GM12801 (cell line): ENCODE data around the gene RXRG.

ENCODE experiments used
- TF ChIP-seq, protein P1 (sequence below): IDR thresholded peaks from one replicate; pipeline ENCODE4 v1.5.1; 2011; ENCODE audit warnings: control low read depth; ENCODE audit not compliant: insufficient read length; ENCODE audit errors: extremely low read depth

RXRG gene

DNA sequence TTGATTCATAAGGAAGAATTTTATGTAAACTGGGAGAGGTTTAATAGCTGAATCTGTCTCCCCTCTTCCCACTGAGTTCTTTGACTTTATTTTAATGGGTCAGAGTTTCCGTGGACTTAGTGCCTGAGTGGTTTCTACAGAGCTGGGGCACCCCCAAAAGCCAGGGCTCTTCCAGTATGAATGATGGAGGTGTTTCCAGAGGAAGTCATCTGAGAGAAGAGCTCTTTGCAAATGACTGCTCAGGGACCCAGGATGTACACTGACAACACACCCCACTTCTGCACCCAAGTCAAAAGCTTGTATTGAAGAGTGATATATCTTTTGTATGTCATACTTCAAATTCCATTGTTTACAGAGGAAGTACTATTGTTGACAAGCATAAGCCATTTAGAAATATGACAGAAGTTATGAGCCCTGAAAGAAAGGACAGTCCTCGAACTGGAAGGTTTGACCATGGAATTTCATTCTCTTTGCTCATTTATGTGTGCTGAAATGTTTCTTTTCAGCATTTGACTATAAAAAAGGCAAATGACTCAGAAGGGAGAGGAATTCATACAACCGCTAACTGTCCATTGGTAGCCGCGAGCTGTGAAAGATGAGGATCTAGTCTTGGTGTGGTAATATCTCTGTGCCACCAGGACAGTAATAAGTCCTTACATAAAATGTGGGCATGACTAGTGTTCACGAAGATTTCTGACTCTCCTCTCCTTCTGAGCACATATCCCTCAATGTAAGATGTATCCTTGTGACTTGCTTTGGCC is 63.0 kb downstream of the RXRG start:
- TF ChIP-seq, protein P1, sequence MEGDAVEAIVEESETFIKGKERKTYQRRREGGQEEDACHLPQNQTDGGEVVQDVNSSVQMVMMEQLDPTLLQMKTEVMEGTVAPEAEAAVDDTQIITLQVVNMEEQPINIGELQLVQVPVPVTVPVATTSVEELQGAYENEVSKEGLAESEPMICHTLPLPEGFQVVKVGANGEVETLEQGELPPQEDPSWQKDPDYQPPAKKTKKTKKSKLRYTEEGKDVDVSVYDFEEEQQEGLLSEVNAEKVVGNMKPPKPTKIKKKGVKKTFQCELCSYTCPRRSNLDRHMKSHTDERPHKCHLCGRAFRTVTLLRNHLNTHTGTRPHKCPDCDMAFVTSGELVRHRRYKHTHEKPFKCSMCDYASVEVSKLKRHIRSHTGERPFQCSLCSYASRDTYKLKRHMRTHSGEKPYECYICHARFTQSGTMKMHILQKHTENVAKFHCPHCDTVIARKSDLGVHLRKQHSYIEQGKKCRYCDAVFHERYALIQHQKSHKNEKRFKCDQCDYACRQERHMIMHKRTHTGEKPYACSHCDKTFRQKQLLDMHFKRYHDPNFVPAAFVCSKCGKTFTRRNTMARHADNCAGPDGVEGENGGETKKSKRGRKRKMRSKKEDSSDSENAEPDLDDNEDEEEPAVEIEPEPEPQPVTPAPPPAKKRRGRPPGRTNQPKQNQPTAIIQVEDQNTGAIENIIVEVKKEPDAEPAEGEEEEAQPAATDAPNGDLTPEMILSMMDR, result no peak

DNA sequence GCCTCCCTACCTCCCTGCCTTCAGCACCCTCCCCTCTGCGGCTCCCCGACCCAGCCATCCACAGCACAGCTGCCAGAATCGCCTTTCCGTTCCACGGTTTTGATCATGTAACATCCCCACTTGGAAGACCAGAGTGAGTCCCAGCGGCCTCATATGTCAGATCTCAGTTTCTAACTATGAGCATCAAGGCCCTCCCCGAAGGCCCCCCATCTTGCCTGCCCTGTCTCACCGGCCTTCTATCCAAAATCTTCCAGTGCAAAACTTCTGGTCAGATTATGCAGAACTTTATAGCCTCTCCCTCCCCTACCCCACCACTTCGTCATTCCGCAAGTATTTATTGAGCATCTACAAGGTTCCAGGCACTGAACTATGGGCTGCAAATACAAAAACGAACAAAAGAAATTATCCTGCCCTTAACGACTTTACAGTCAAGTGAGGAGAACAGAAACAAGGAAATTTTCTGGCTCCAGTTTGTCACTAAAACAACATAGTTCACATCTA is 68.1 kb downstream of the RXRG start:
- TF ChIP-seq, protein P1, result no peak

DNA sequence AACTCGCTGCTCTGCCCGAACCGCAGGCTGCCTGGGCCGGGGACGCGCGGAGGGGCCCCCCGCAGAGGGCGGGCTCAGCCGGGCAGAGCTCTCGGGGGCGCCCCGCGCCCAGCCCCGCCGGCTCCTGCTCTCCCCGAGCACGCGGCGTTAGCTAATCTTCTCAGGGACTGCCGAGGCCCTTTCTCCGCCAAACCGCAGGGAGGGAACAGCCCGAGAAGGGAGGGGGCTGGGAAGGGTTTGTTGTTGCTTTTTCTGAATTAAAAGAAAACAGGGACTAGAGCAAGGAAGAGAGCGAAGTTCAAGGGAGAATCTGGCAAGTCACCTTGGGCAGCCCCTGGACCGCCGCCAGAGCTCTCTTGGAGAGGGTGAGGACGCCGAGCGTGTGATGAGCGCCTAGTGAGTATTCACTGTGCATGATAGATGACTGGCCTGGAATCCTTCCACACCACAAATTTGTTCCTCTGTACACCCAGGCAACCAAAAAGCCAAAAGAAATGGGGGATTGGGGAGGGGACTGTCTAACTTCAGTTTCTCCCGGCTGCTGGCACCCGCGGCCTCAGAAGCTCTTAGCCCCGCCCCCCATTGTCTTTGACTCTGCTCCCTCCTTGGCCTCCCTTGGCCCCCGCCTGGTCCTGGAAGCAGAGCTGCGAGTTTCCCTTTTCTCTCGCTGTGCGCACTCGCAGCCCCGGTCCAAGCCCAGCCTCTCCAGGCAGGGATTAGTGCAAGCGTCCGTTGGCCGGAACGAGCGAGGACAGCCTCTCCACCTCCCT is 68.7 kb downstream of the RXRG start:
- TF ChIP-seq, protein P1, result no peak

DNA sequence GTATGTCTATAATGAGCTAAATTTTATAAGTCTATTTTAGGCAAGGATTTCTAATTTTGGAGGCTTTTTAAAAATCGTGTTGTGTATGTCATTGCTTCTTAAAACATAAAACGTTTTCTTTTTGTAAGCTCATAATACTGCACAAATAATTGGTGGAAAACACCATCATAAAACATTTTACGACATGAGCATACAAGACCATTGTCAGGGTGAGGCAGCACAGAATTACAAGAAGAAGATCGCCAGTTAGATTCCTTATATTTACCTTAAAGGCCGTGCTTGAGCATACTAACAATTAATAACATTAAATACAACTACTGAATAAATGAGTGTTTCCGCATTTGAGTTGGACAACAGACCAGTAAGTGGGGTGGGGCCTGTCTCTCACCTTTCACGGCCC is 69.3 kb downstream of the RXRG start:
- TF ChIP-seq, protein P1, result no peak

DNA sequence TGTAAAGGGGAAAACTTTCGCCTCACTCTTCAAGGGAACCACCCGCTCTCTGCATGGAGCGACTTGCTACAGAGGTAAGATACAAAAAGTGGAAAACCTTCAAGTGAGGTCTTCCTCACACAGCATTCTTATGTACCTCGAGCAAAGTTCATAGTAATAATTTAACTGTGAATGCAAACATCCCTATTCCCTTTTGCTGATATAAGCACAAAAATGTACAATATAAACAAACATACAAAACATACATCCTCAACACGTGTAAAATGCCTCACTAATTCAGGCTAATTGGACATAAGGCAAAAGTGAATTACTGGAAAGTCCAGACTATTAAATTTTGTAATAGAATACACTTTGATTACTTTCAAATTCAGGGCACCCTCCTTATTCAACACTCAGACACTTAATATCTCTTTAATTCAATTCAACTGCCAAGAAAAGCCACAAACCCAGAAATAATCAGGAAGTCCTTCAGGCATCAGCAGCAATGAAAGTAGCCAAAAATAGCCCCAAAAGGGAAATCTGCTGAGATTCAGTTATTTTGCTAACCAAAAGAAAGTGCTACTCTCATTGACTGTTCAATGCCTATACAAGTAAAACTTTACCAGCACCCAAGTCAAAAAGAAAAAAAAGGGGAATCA is 73.2 kb downstream of the RXRG start:
- TF ChIP-seq, protein P1, result no peak

DNA sequence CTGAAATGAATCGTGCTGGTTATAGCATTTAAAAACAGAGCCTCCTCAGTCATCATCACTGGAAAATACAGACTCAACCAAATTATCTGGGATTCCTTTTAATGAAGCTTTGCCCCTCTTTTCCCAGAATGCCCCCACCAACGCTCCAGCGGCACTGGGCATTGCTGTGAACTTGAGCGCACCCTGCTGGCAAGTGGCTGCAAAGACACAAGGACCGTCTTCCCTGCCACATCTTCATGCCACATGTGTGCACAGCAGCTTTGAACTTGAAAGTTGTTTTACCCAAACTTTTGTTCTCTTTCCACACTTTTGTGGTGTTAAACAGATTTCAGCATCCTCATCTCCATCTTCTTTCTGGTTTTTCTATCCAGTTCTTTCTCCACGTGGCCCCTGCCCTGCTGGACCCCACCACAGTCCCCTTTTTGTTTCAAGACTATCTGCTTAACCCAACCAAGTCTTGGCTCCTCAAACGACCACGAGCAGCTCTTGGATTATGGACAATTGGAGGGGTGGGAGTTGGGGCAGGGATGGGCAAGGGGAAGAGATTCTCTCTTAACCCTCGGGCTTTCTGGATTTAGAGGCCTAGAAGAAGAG is 75.6 kb downstream of the RXRG start:
- TF ChIP-seq, protein P1, result peak; percentile 67
